Kasumi-1 (cell line): ENCODE data around the gene RAPGEF5.

Experiments
- DNase-seq, 2 experiments: peaks; one replicate each; lab custom pipeline; 2025; lab: John Stamatoyannopoulos, UW

Gene RAPGEF5

DNA sequence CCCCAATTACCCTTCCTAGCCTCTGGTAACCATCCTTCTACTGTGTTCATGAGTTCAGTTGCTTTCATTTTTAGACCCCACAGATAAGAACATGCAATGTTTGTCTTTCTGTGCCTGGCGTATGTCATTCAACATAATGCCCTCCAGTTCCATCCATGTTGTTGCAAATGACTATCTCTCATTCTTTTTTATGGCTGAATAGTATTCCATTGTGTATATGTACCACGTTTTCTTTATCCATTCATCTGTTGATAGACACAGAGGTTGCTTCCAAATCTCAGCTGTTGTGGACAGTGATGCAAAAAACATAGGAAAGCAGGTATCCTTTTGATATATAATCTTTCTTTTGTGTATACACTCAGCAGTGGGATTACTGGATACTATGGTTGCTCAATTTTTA, 51.2 kb downstream of the RAPGEF5 start:
- DNase-seq = no peak

GRCh38 chr7:22302951-22303423, 54.0 kb downstream of the RAPGEF5 start:
- DNase-seq = no peak

DNA sequence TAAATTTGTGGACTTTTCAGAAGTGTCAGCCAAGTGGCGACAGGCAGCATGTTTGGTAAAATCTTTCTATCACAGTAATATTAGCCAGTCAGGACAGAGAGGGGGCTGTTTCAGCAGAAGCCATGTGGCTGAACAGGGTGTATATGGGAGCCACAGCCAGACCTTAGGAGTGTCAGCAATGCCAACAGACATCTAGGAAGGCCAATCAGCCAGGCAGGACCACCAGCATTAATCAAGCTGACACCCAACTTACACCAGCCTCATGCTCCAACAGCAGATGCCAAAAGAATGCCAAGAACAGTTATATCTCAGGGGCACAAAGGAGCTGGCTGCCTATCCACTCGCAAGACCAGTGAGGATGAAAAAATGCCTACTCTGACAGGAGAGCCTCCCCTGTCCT, 54.8 kb downstream of the RAPGEF5 start:
- DNase-seq = no peak

DNA sequence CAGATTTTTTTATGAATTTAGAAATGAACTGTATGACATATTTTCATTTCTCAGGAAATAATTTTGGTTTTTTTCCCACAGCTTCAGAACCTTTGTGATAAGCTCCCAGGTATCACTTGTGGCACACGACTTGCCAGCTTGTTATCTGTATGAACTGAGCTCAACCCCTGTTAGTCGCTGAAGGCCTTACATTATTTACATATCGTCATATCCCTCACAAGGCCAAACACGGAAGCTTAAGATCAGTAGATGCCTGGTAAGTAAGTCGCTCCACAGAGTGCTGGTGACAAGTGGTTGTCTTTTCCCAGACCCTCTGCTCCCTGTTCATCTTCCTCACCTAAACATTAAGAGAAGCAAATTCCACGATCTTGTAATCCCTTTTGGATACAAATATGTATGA, 55.2 kb downstream of the RAPGEF5 start:
- DNase-seq = no peak

DNA sequence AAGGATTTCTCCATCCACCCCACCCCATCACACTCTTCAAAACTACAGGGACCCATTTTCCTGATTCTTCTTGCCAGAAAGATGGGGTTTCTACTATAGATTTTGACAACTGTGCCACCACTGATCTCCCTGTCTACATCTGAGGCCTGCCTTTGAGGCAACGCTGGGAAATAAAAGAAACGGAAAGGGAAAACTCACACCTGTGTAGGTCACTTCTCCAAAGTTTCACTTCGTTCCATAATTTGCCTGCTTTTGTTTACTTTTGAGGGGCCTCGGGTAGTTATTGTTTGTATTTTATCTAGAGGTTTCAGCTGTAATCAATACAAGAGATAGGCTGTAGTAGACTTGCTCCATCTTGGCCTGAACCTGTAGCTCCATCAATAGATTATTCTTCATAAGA, 56.1 kb downstream of the RAPGEF5 start:
- DNase-seq = no peak

DNA sequence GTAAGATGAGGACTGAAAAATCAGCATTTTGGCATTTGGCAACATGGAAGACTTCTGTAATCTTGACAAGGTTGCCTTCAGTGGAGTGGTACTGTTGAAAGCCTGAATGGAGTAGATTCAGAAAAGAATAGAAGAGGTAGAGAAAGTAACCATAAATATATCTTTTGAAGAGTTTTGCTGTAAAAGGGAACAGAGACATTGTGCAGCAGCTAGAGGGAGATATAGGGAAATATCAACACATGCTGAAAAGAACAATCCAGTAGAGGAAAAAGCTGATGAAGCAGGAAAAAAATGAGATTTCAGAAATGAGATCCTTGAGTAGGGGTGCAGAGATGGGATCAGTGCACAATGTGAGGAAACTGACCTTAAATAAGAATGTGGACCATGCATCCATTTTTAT, 60.0 kb downstream of the RAPGEF5 start:
- DNase-seq = peak; percentile 13 to 20

- no peak for DNase-seq
Observed at GRCh38 chr7:22296265-22296566, 60.7 kb downstream of the RAPGEF5 start.

- DNase-seq = no peak
Observed at GRCh38 chr7:22295402-22296264, 61.3 kb downstream of the RAPGEF5 start.

DNA sequence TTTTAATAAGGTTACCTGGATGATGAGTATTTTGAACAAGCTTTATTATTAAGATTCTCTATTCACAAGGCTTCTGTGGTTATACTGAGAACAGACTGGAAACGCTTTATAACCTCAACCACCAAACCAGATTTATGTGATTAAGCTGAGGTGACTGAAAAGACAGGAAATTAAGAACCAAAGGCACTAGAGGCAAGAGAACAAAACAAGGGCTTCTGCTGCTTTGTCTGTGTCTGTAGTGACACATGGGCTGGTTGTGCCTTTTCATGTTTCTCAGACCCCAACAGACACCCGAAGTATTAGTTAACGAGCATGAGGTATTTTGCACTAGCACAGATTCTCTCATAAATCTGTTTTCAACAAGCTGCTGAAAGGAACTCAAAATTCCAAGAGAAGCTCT, 64.4 kb downstream of the RAPGEF5 start:
- DNase-seq = no peak

GRCh38 chr7:22291977-22292376, 65.0 kb downstream of the RAPGEF5 start:
- no peak for DNase-seq

GRCh38 chr7:22288202-22288601, 68.8 kb downstream of the RAPGEF5 start:
- DNase-seq = no peak

- DNase-seq = no peak
Observed at GRCh38 chr7:22287412-22287811, 69.5 kb downstream of the RAPGEF5 start.

- no peak for DNase-seq
Observed at GRCh38 chr7:22286436-22286835, 70.5 kb downstream of the RAPGEF5 start.

- no peak for DNase-seq
Observed at GRCh38 chr7:22281481-22281880, 75.5 kb downstream of the RAPGEF5 start.

GRCh38 chr7:22280031-22280430, 76.9 kb downstream of the RAPGEF5 start:
- DNase-seq = no peak

GRCh38 chr7:22278660-22279059, 78.3 kb downstream of the RAPGEF5 start:
- no peak for DNase-seq

GRCh38 chr7:22277375-22277774, 79.6 kb downstream of the RAPGEF5 start:
- no peak for DNase-seq

GRCh38 chr7:22275661-22276060, 81.3 kb downstream of the RAPGEF5 start:
- DNase-seq = no peak

DNA sequence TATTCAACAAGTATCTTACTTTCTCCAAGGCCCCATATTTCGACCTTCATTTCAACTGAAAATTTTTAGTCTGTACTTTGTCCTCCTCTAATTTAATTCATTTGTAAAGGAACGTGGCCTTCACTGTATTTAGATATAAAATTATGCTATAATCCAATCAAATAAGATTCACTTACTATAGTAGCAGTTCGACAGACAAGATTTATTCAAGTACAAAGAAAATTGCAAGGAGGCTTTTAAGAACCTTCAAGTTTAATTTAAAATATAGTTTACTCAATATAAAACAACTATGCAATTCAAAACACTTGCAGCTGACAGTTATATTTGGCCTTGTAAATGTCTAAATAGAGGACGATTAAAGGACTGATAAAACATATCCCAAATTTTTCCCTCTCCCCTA, 85.6 kb downstream of the RAPGEF5 start:
- DNase-seq = no peak

GRCh38 chr7:22270371-22270770, 86.6 kb downstream of the RAPGEF5 start:
- DNase-seq = no peak

DNA sequence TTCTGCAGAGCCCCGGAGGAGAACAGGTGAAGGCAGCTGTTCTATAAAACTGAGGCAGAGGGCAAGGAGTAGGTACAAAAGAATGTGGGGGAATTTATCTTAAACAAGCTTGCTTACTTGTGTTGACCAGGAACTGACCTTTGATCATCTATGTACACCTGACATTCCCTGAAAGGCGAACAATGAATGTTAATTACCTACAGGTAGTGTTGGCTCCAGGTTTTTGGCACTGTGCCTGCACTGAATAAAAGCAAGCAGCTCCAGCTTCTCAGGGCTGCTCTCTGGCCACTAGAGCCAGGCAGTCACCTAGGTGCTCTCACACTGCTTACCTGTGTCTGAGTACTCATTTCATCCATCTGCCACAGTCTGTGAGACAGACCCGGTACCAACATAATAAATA, 87.0 kb downstream of the RAPGEF5 start:
- no peak for DNase-seq

DNA sequence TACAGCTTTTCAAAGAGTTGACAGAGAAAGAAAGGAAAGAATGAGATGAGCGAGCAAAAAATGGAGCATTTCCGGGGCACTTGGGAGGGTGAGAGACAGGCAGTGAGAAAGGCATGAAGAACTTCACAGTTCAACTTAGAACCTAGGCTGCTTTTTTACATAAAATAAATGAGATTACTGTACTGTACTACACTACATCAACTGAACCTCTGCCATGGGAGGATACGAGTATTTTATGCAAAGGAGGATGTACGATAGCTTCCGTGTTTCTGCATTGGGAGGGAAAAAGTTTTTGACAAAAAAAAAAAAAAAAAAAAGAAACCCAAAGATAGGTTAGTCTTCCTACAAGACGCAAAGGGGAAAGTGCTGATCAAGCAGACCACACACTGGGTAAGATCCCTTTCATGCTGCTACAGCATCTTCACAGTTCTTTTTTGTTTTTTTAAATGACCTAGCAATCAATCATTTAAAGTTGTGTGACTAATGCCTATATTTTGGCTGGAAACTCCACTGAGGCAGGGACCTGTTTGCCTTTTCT, 88.0 kb downstream of the RAPGEF5 start:
- DNase-seq = no peak

DNA sequence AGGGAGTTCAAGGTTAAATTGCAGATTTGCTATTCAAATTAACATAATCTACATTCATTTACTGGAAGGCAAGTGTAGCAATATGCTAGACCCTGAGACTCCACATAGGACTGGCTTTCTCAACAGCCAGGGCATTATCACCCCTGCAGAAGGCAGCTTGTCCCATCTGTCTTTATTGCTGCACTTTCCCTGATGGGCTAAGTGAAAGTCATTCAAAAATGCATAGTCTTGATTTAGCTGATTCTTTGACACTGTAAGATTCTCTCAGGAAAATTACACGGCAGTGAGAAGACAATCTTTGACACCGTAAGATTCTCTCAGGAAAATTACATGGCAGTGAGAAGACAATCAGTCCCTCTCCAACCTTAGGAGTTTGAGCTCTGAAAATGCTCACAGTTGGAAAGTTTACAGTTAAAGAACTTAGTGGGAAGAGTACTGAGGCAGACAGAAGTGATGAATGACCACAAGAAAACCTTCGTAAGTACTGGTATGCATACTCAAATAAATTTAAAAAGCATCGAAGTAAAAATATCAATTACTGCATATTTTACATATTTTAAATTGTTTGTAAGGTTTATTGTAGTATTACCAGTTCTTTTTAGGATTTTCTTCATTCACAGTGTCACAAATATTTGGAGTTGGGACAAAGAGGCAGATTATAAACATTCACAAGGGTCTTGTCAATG, 88.9 kb downstream of the RAPGEF5 start:
- no peak for DNase-seq
